ENCODE results near the gene SEMA3G.

Gene SEMA3G

GRCh38 chr3:52444860-52445793 is at the start of gene SEMA3G:
Gene SEMA3G (minus strand): TSS chr3:52445103. CDS start chr3:52445027, 76 bp downstream.
- H3K36me3 ChIP-seq (ENCODE audit: insufficient read depth, insufficient read length, low read length) = peaks cover 5% of the 10 kb centered on the region
- peak within 1 kb of the TSS; percentile 92 for H3K9ac ChIP-seq (ENCODE audit: insufficient read length, low read depth)
- H3K27me3 ChIP-seq (ENCODE audit: insufficient read depth, insufficient read length) = peaks cover 14% of the 10 kb centered on the region
- TF ChIP-seq ZNF274 (IDR thresholded peaks at IDR 0.05; ENCODE audit: low read depth, low read length) = no peak
- no peak for TF ChIP-seq YY1 (IDR thresholded peaks at IDR 0.05; ENCODE audit: insufficient read depth, insufficient read length)
- TF ChIP-seq SUZ12 (IDR thresholded peaks at IDR 0.05; ENCODE audit: extremely low read depth, insufficient read depth, insufficient read length) = no peak
- no peaks in the 10 kb centered on the region for H3K9me3 ChIP-seq (ENCODE audit: insufficient read depth, low read length)
- peaks cover 26% of the 10 kb centered on the region for H3K4me1 ChIP-seq (ENCODE audit: insufficient read depth, insufficient read length)
- peak within 1 kb of the TSS; percentile 53 for H3K4me3 ChIP-seq (ENCODE audit: insufficient read length, low read depth)
- peak; percentile 75 for DNase-seq (ENCODE audit: low read depth, low spot score)

GRCh38 chr3:52494445-52494844 is 49.5 kb upstream of the SEMA3G start:
- H3K4me1 ChIP-seq (ENCODE audit: insufficient read depth, insufficient read length) = peaks cover 8% of the 10 kb centered on the region
- peaks cover 3% of the 10 kb centered on the region for H3K27me3 ChIP-seq (ENCODE audit: insufficient read depth, insufficient read length)
- no peak for DNase-seq (ENCODE audit: low read depth, low spot score)
- no peak overlapping the region for H3K9ac ChIP-seq (ENCODE audit: insufficient read length, low read depth)
- peaks cover 45% of the 10 kb centered on the region for H3K36me3 ChIP-seq (ENCODE audit: insufficient read depth, insufficient read length, low read length)
- H3K9me3 ChIP-seq (ENCODE audit: insufficient read depth, low read length) = no peaks in the 10 kb centered on the region
- TF ChIP-seq ZNF274 (IDR thresholded peaks at IDR 0.05; ENCODE audit: low read depth, low read length) (no peak), YY1 (IDR thresholded peaks at IDR 0.05; ENCODE audit: insufficient read depth, insufficient read length) (no peak), SUZ12 (IDR thresholded peaks at IDR 0.05; ENCODE audit: extremely low read depth, insufficient read depth, insufficient read length) (no peak)
- no peak overlapping the region for H3K4me3 ChIP-seq (ENCODE audit: insufficient read length, low read depth)

DNA sequence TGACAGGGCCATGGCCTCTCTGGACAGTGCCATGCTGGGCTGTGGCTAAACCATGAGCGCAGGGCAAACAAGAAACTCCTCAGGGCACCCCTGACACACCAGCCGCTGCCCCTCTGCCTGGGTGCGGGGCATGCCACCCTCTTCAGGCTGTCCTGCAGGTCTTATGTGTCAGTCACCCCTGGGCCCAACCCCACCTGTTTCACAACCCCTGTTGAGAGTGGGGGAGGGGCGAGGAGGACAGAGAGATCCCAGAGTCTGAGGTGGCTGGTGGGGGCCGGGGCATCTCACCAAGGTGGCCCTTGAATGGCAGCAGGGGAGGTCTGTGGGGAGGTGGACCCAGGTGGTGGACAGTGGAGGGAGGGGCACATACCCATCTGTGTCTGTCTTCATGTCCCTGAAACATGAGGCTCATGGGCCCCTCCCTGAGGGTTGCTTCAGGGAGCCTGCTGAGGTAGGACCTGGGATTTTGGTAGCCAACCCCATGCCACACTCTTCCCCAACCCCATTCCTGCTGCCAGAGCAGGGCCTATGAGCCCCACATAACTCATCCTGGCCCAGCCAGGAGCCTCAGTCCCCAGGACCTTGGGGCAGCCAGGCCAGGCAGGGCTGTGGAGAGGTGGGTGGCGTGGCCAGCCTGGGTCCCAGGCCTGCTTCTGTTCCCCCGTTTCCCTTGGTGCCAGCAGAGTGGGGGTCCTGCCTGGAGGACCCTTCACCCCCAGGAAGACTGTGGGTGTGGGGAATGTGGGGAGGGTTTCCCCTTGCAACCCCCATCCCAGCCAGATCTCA is 48.5 kb upstream of the SEMA3G start:
- H3K9ac ChIP-seq (ENCODE audit: insufficient read length, low read depth) = no peak overlapping the region
- TF ChIP-seq ZNF274 (IDR thresholded peaks at IDR 0.05; ENCODE audit: low read depth, low read length) = no peak
- TF ChIP-seq YY1 (IDR thresholded peaks at IDR 0.05; ENCODE audit: insufficient read depth, insufficient read length) = no peak
- TF ChIP-seq SUZ12 (IDR thresholded peaks at IDR 0.05; ENCODE audit: extremely low read depth, insufficient read depth, insufficient read length) = no peak
- H3K27me3 ChIP-seq (ENCODE audit: insufficient read depth, insufficient read length) = no peaks in the 10 kb centered on the region
- H3K9me3 ChIP-seq (ENCODE audit: insufficient read depth, low read length) = no peaks in the 10 kb centered on the region
- H3K4me1 ChIP-seq (ENCODE audit: insufficient read depth, insufficient read length) = peaks cover 8% of the 10 kb centered on the region
- DNase-seq (ENCODE audit: low read depth, low spot score) = no peak
- H3K4me3 ChIP-seq (ENCODE audit: insufficient read length, low read depth) = no peak overlapping the region
- peaks cover 54% of the 10 kb centered on the region for H3K36me3 ChIP-seq (ENCODE audit: insufficient read depth, insufficient read length, low read length)

- no peak for DNase-seq (ENCODE audit: low read depth, low spot score)
- Histone ChIP-seq H3K9me3 (ENCODE audit: insufficient read depth, low read length) (no peaks in the 10 kb centered on the region), H3K9ac (ENCODE audit: insufficient read length, low read depth) (no peak overlapping the region), H3K27me3 (ENCODE audit: insufficient read depth, insufficient read length) (no peaks in the 10 kb centered on the region), H3K36me3 (ENCODE audit: insufficient read depth, insufficient read length, low read length) (peaks cover 68% of the 10 kb centered on the region), H3K4me3 (ENCODE audit: insufficient read length, low read depth) (no peak overlapping the region), H3K4me1 (ENCODE audit: insufficient read depth, insufficient read length) (peaks cover 8% of the 10 kb centered on the region)
- TF ChIP-seq ZNF274 (IDR thresholded peaks at IDR 0.05; ENCODE audit: low read depth, low read length) (no peak), YY1 (IDR thresholded peaks at IDR 0.05; ENCODE audit: insufficient read depth, insufficient read length) (no peak), SUZ12 (IDR thresholded peaks at IDR 0.05; ENCODE audit: extremely low read depth, insufficient read depth, insufficient read length) (no peak)
Measured at GRCh38 chr3:52492059-52492458, 47.2 kb upstream of the SEMA3G start.

DNA sequence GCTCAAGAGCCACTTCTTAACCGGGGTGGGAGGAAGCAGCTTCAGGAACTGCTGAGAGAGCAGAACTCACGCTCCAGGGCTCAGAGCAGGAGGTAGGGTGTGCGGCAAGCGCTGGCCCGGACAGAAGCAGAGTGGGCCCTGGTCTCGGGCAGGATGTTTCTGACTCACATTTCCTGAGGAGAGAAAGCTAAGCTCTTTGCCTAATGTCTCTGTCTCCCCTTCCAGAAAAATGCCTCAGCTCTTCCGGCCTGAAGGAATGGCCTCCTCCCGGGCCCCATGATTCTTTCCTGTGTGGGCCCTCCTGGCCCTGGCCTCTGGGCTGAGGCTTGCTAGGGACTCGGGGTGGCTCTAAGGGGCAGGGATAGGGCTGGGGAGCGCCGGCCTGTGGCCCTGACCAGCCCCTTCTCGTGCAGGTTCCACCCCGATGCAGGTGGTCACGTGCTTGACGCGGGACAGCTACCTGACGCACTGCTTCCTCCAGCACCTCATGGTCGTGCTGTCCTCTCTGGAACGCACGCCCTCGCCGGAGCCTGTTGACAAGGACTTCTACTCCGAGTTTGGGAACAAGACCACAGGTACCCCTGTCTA is 46.1 kb upstream of the SEMA3G start:
- TF ChIP-seq YY1 (IDR thresholded peaks at IDR 0.05; ENCODE audit: insufficient read depth, insufficient read length) = no peak
- no peak for TF ChIP-seq ZNF274 (IDR thresholded peaks at IDR 0.05; ENCODE audit: low read depth, low read length)
- no peak for TF ChIP-seq SUZ12 (IDR thresholded peaks at IDR 0.05; ENCODE audit: extremely low read depth, insufficient read depth, insufficient read length)
- Histone ChIP-seq H3K4me3 (ENCODE audit: insufficient read length, low read depth) (no peak overlapping the region), H3K27me3 (ENCODE audit: insufficient read depth, insufficient read length) (no peaks in the 10 kb centered on the region), H3K9ac (ENCODE audit: insufficient read length, low read depth) (no peak overlapping the region), H3K9me3 (ENCODE audit: insufficient read depth, low read length) (no peaks in the 10 kb centered on the region), H3K4me1 (ENCODE audit: insufficient read depth, insufficient read length) (peaks cover 8% of the 10 kb centered on the region), H3K36me3 (ENCODE audit: insufficient read depth, insufficient read length, low read length) (peaks cover 78% of the 10 kb centered on the region)
- no peak for DNase-seq (ENCODE audit: low read depth, low spot score)

- Histone ChIP-seq H3K9me3 (ENCODE audit: insufficient read depth, low read length) (no peaks in the 10 kb centered on the region), H3K36me3 (ENCODE audit: insufficient read depth, insufficient read length, low read length) (peaks cover 86% of the 10 kb centered on the region), H3K9ac (ENCODE audit: insufficient read length, low read depth) (no peak overlapping the region), H3K27me3 (ENCODE audit: insufficient read depth, insufficient read length) (no peaks in the 10 kb centered on the region), H3K4me1 (ENCODE audit: insufficient read depth, insufficient read length) (peaks cover 5% of the 10 kb centered on the region), H3K4me3 (ENCODE audit: insufficient read length, low read depth) (no peak overlapping the region)
- DNase-seq (ENCODE audit: low read depth, low spot score) = no peak
- TF ChIP-seq SUZ12 (IDR thresholded peaks at IDR 0.05; ENCODE audit: extremely low read depth, insufficient read depth, insufficient read length) (no peak), YY1 (IDR thresholded peaks at IDR 0.05; ENCODE audit: insufficient read depth, insufficient read length) (no peak), ZNF274 (IDR thresholded peaks at IDR 0.05; ENCODE audit: low read depth, low read length) (no peak)
Measured at GRCh38 chr3:52490035-52490938, 45.4 kb upstream of the SEMA3G start.
